ENCODE results near the gene NOPCHAP1. TPM values are rescaled to one million over a fixed set of nuclear protein-coding genes. Genes with fewer than 3 reads are reported as not detected.
A peak's percentile ranks its signal among the peaks of the same experiment; 100 is the strongest.

Gene NOPCHAP1
- total RNA-seq, 4 donors from 2014 or later, result 8.6 to 29.4 (median 14.5) TPM

GRCh38 chr12:105026411-105026810, 40.3 kb downstream of the NOPCHAP1 start:
- no peaks in the 10 kb centered on the region for H3K9me3 ChIP-seq

GRCh38 chr12:105030820-105031807, 45.0 kb downstream of the NOPCHAP1 start:
- H3K27ac ChIP-seq, result no peak overlapping the region
- TF ChIP-seq, protein P1, sequence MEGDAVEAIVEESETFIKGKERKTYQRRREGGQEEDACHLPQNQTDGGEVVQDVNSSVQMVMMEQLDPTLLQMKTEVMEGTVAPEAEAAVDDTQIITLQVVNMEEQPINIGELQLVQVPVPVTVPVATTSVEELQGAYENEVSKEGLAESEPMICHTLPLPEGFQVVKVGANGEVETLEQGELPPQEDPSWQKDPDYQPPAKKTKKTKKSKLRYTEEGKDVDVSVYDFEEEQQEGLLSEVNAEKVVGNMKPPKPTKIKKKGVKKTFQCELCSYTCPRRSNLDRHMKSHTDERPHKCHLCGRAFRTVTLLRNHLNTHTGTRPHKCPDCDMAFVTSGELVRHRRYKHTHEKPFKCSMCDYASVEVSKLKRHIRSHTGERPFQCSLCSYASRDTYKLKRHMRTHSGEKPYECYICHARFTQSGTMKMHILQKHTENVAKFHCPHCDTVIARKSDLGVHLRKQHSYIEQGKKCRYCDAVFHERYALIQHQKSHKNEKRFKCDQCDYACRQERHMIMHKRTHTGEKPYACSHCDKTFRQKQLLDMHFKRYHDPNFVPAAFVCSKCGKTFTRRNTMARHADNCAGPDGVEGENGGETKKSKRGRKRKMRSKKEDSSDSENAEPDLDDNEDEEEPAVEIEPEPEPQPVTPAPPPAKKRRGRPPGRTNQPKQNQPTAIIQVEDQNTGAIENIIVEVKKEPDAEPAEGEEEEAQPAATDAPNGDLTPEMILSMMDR (IDR thresholded peaks at IDR 0.05), result no peak
- TF ChIP-seq POLR2A (IDR thresholded peaks at IDR 0.05), result no peak
- no peaks in the 10 kb centered on the region for H3K27me3 ChIP-seq
- intact Hi-C loops (cut with DNase I; ENCODE audit: low total_unique reads), result no loop called here
- no peaks in the 10 kb centered on the region for H3K4me1 ChIP-seq
- DNase-seq, result no peak
- no peak overlapping the region for H3K4me3 ChIP-seq
- no peaks in the 10 kb centered on the region for H3K9me3 ChIP-seq
- H3K36me3 ChIP-seq, result no peaks in the 10 kb centered on the region

More at GRCh38 chr12:105026411-105026810, 40.3 kb downstream of the NOPCHAP1 start:
- H3K4me3 ChIP-seq, result no peak overlapping the region
- no peaks in the 10 kb centered on the region for H3K27me3 ChIP-seq
- no peaks in the 10 kb centered on the region for H3K36me3 ChIP-seq
- intact Hi-C loops (cut with DNase I; ENCODE audit: low total_unique reads), result no loop called here
- no peak for DNase-seq
- no peak for TF ChIP-seq POLR2A (IDR thresholded peaks at IDR 0.05)
- TF ChIP-seq, protein P1 (IDR thresholded peaks at IDR 0.05), result no peak
- H3K4me1 ChIP-seq, result no peaks in the 10 kb centered on the region
- peak overlapping the region; percentile 56 to 66 for H3K27ac ChIP-seq

- no peak for DNase-seq
- intact Hi-C loops (cut with DNase I; ENCODE audit: low total_unique reads), result no loop called here
- Histone ChIP-seq H3K27me3 (no peaks in the 10 kb centered on the region), H3K4me1 (no peaks in the 10 kb centered on the region), H3K27ac (peak overlapping the region in 1 of 2 donors; percentile 38), H3K9me3 (no peaks in the 10 kb centered on the region), H3K4me3 (no peak overlapping the region), H3K36me3 (no peaks in the 10 kb centered on the region)
- TF ChIP-seq, protein P1 (IDR thresholded peaks at IDR 0.05), result no peak
- TF ChIP-seq POLR2A (IDR thresholded peaks at IDR 0.05), result no peak
These were observed 46.7 kb downstream of the NOPCHAP1 start for GRCh38 chr12:105032703-105033357.

- no peak overlapping the region for H3K27ac ChIP-seq
- no peak for DNase-seq
- no peaks in the 10 kb centered on the region for H3K36me3 ChIP-seq
- TF ChIP-seq, protein P1 (IDR thresholded peaks at IDR 0.05), result no peak
- no peak for TF ChIP-seq POLR2A (IDR thresholded peaks at IDR 0.05)
- H3K9me3 ChIP-seq, result no peaks in the 10 kb centered on the region
- no peak overlapping the region for H3K4me3 ChIP-seq
- intact Hi-C loops (cut with DNase I; ENCODE audit: low total_unique reads), result no loop called here
- H3K4me1 ChIP-seq, result no peaks in the 10 kb centered on the region
- no peaks in the 10 kb centered on the region for H3K27me3 ChIP-seq
These were observed 47.7 kb downstream of the NOPCHAP1 start for GRCh38 chr12:105033851-105034250.

Other genes with a start within 250 kb of the NOPCHAP1 start
- gene SLC41A2, start 28.0 kb upstream of the NOPCHAP1 start, total RNA-seq, result 10 to 100 TPM; 10.3 to 52.6 (median 23.9) TPM
- 10 to 100 TPM in 1 of 4 donors, 1 to 10 TPM in 2, under 1 TPM in 1; 0.77 to 21.4 (median 3.0) TPM for gene ALDH1L2, start 98.1 kb downstream of the NOPCHAP1 start, total RNA-seq
- 100 to 1,000 TPM in 1 of 4 donors, 10 to 100 TPM in 3; 44.1 to 162 (median 59.9) TPM for gene WASHC4, start 121.4 kb downstream of the NOPCHAP1 start, total RNA-seq
- 10 to 100 TPM; 14.3 to 52.6 (median 31.4) TPM for gene APPL2, start 249.9 kb downstream of the NOPCHAP1 start, total RNA-seq